DMS114 treated with DMSO at 0.1 percent for 48 hours (cell line): ENCODE measurements around the gene FGF1.

ENCODE experiments used
- DNase-seq: peaks from one replicate; lab custom pipeline; 2025; ENCODE audit not compliant: unreplicated experiment; lab: John Stamatoyannopoulos, UW

FGF1 gene

GRCh38 chr5:142644640-142645361 is 41.1 kb downstream of the FGF1 start:
- DNase-seq, result no peak

- DNase-seq, result no peak
These were observed 41.8 kb downstream of the FGF1 start for GRCh38 chr5:142644127-142644526.

GRCh38 chr5:142643634-142644033 is 42.3 kb downstream of the FGF1 start:
- no peak for DNase-seq

GRCh38 chr5:142642427-142642826 is 43.5 kb downstream of the FGF1 start:
- no peak for DNase-seq

- no peak for DNase-seq
These were observed 44.2 kb downstream of the FGF1 start for GRCh38 chr5:142641711-142642110.

GRCh38 chr5:142640316-142641005 is 45.4 kb downstream of the FGF1 start:
- no peak for DNase-seq

- DNase-seq, result no peak
These were observed 46.4 kb downstream of the FGF1 start for GRCh38 chr5:142639455-142639854.

- DNase-seq, result no peak
These were observed 48.0 kb downstream of the FGF1 start for GRCh38 chr5:142637871-142638270.

- no peak for DNase-seq
These were observed 49.1 kb downstream of the FGF1 start for GRCh38 chr5:142636698-142637324.

GRCh38 chr5:142636093-142636492 is 49.8 kb downstream of the FGF1 start:
- no peak for DNase-seq

- DNase-seq, result no peak
These were observed 51.5 kb downstream of the FGF1 start for GRCh38 chr5:142634216-142635011.

- no peak for DNase-seq
These were observed 54.9 kb downstream of the FGF1 start for GRCh38 chr5:142630927-142631539.

- DNase-seq, result no peak
These were observed 58.3 kb downstream of the FGF1 start for GRCh38 chr5:142627383-142628217.

GRCh38 chr5:142626786-142627185 is 59.1 kb downstream of the FGF1 start:
- no peak for DNase-seq

GRCh38 chr5:142626099-142626498 is 59.8 kb downstream of the FGF1 start:
- no peak for DNase-seq

- no peak for DNase-seq
These were observed 64.7 kb downstream of the FGF1 start for GRCh38 chr5:142621227-142621626.

- no peak for DNase-seq
These were observed 66.1 kb downstream of the FGF1 start for GRCh38 chr5:142619815-142620214.

- no peak for DNase-seq
These were observed 67.8 kb downstream of the FGF1 start for GRCh38 chr5:142618130-142618523.

GRCh38 chr5:142617416-142618129 is 68.3 kb downstream of the FGF1 start:
- no peak for DNase-seq
